GM23338 (cell line): ENCODE measurements around the gene SYMPK.

Source experiments
- CREB1 ChIP-seq: fragments of 250-450 bp; sonication (Bioruptor Pico); IDR thresholded peaks from 2 replicates; pipeline ENCODE4 v1.5.0; 2020; ENCODE audit warnings: low read depth, mild to moderate bottlenecking, moderate library complexity
- CTCF ChIP-seq, 2 experiments: fragments of 200-600 bp in 1 of 2; sonication (generic) in 1 of 2; conservative IDR thresholded peaks; 2 replicates each; pipeline versions ENCODE4 v1.5.1 to v1.6.1; 2016 to 2017; ENCODE audit warnings: antibody characterized with exemption in 2 of 2, low read depth in 2 of 2, mild to moderate bottlenecking in 2 of 2, moderate library complexity in 1 of 2
- ETS1 ChIP-seq: IDR thresholded peaks from 2 replicates; pipeline ENCODE4 v1.6.1; 2016; ENCODE audit warnings: antibody characterized with exemption
- EZH2 ChIP-seq: fragments of 200-600 bp; sonication (generic); IDR thresholded peaks from one replicate; pipeline ENCODE4 v1.8.0; 2017; ENCODE audit warnings: antibody characterized with exemption, mild to moderate bottlenecking, low read depth; ENCODE audit not compliant: unreplicated experiment
- EZH2phosphoT487 ChIP-seq: fragments of 200-600 bp; sonication (generic); IDR thresholded peaks from one replicate; pipeline ENCODE4 v1.8.1; 2018; ENCODE audit warnings: antibody characterized with exemption; ENCODE audit not compliant: unreplicated experiment
- JUNB ChIP-seq: IDR thresholded peaks from one replicate; pipeline ENCODE4 v1.6.1; 2016; ENCODE audit warnings: antibody characterized with exemption; ENCODE audit not compliant: unreplicated experiment
- NANOG ChIP-seq: IDR thresholded peaks from 2 replicates; pipeline ENCODE4 v1.6.1; 2016; ENCODE audit warnings: antibody characterized with exemption, borderline replicate concordance
- POLR2AphosphoS5 ChIP-seq: IDR thresholded peaks from 2 replicates; pipeline ENCODE4 v1.6.1; 2016; ENCODE audit warnings: antibody characterized with exemption, low read depth
- STAT1 ChIP-seq: IDR thresholded peaks from one replicate; pipeline ENCODE4 v1.6.1; 2016; ENCODE audit warnings: antibody characterized with exemption; ENCODE audit not compliant: unreplicated experiment
- ZNF114 ChIP-seq: fragments of 250-450 bp; sonication (Bioruptor Pico); IDR thresholded peaks from 2 replicates; pipeline ENCODE4 v1.5.0; 2020; ENCODE audit warnings: mild to moderate bottlenecking, moderate library complexity
- ZNF331 ChIP-seq: fragments of 250-450 bp; sonication (Bioruptor Pico); IDR thresholded peaks from 2 replicates; pipeline ENCODE4 v1.5.0; 2020; ENCODE audit warnings: low read depth, mild to moderate bottlenecking, moderate library complexity
- ZNF462 ChIP-seq: fragments of 250-450 bp; sonication (Bioruptor Pico); IDR thresholded peaks from 2 replicates; pipeline ENCODE4 v1.5.0; 2020; ENCODE audit warnings: mild to moderate bottlenecking, moderate library complexity
- TF ChIP-seq, protein P1 (sequence below): IDR thresholded peaks from one replicate; pipeline ENCODE4 v1.6.1; 2018; ENCODE audit warnings: antibody characterized with exemption; ENCODE audit not compliant: unreplicated experiment

DNA sequence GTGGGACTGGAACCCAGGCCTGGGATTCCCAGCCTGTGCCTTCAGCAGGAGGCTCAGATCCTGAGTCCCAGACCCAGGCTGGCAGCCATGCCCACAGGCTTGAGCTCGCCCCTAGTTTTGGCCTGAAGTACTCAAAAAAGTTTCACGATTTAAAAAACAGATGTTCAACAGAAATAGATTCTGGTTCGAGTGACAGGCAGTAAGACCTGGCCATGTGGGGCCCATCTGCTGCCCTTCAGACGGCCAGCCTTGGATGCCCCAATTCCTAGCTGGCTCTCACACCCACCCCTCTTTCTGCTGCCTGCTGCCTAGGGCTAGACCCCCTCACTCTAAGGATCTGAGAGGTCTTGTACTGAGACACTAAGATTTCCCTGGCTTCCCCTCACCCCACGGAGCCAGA is 77.8 kb downstream of the SYMPK start:
- TF ChIP-seq CTCF (conservative IDR thresholded peaks at IDR 0.05; ENCODE audit: low read depth in 2 of 2): no peak
- TF ChIP-seq EZH2: no peak
- TF ChIP-seq ETS1: no peak
- no peak for TF ChIP-seq EZH2phosphoT487
- no peak for TF ChIP-seq CREB1
- no peak for TF ChIP-seq POLR2AphosphoS5
- no peak for TF ChIP-seq JUNB
- TF ChIP-seq, protein P1, sequence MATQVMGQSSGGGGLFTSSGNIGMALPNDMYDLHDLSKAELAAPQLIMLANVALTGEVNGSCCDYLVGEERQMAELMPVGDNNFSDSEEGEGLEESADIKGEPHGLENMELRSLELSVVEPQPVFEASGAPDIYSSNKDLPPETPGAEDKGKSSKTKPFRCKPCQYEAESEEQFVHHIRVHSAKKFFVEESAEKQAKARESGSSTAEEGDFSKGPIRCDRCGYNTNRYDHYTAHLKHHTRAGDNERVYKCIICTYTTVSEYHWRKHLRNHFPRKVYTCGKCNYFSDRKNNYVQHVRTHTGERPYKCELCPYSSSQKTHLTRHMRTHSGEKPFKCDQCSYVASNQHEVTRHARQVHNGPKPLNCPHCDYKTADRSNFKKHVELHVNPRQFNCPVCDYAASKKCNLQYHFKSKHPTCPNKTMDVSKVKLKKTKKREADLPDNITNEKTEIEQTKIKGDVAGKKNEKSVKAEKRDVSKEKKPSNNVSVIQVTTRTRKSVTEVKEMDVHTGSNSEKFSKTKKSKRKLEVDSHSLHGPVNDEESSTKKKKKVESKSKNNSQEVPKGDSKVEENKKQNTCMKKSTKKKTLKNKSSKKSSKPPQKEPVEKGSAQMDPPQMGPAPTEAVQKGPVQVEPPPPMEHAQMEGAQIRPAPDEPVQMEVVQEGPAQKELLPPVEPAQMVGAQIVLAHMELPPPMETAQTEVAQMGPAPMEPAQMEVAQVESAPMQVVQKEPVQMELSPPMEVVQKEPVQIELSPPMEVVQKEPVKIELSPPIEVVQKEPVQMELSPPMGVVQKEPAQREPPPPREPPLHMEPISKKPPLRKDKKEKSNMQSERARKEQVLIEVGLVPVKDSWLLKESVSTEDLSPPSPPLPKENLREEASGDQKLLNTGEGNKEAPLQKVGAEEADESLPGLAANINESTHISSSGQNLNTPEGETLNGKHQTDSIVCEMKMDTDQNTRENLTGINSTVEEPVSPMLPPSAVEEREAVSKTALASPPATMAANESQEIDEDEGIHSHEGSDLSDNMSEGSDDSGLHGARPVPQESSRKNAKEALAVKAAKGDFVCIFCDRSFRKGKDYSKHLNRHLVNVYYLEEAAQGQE: no peak
- TF ChIP-seq ZNF462: no peak
- no peak for TF ChIP-seq ZNF331 (CRISPR knock-in tag)
- TF ChIP-seq NANOG: no peak
- TF ChIP-seq ZNF114 (CRISPR knock-in tag): no peak
- no peak for TF ChIP-seq STAT1
